Measurements from ENCODE around the gene MARCHF2.
"Not testable (repeated sequence)": the region's sequence is repeated elsewhere in the genome, so short reads cannot be mapped to it uniquely, and the experiment has no call there.

Gene MARCHF2

DNA sequence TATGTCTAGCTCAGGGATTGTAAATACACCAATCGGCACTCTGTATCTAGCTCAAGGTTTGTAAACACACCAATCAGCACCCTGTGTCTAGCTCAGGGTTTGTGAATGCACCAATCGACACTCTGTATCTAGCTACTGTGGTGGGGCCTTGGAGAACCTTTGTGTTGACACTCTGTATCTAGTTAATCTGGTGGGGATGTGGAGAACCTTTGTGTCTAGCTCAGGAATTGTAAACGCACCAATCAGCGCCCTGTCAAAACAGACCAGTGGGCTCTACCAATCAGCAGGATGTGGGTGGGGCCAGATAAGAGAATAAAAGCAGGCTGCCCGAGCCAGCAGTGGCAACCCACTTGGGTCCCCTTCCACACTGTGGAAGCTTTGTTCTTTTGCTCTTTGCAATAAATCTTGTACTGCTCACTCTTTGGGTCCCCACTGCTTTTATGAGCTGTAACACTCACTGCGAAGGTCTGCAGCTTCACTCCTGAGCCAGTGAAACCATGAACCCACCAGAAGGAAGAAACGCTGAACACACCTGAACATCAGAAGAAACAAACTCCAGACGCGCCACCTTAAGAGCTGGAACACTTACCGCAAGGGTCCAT, 36.6 kb upstream of the MARCHF2 start:
- H3K4me1 ChIP-seq (ENCODE audit: control insufficient read depth, insufficient read depth, low read length) = peaks cover 11% of the 10 kb centered on the region
- H3K36me3 ChIP-seq (ENCODE audit: control insufficient read depth, insufficient read depth, low read length); H3K9ac ChIP-seq (ENCODE audit: low read length); H3K9me3 ChIP-seq (ENCODE audit: control insufficient read depth, low read length); H3K27me3 ChIP-seq (ENCODE audit: control insufficient read depth, insufficient read depth, low read length); H3K4me3 ChIP-seq (ENCODE audit: low read length): not testable (repeated sequence)

DNA sequence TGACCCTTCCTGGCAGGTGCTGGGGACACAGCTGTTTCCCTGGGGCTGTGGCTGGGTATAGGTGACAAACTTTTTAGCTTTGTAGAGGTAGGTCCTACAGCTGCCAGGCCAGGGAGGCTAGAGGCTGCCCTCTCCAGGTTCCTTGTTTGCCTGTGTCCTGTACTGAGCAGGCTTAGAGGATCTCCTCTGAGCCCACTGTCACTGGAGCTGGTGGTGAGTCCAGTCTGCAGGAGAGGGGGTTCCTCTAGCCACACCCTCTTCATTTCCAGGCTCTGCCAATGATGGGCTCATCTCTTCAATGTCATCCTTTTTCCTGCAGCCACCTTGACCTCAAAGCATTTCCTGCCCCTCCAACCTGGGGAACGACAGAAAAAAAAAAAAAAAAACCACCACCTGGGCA, 35.5 kb upstream of the MARCHF2 start:
- Histone ChIP-seq H3K4me1 (ENCODE audit: control insufficient read depth, insufficient read depth, low read length) (peaks cover 10% of the 10 kb centered on the region), H3K36me3 (ENCODE audit: control insufficient read depth, insufficient read depth, low read length) (no peaks in the 10 kb centered on the region), H3K4me3 (ENCODE audit: low read length) (no peak overlapping the region), H3K9ac (ENCODE audit: low read length) (no peak overlapping the region), H3K9me3 (ENCODE audit: control insufficient read depth, low read length) (no peaks in the 10 kb centered on the region), H3K27me3 (ENCODE audit: control insufficient read depth, insufficient read depth, low read length) (no peaks in the 10 kb centered on the region)

DNA sequence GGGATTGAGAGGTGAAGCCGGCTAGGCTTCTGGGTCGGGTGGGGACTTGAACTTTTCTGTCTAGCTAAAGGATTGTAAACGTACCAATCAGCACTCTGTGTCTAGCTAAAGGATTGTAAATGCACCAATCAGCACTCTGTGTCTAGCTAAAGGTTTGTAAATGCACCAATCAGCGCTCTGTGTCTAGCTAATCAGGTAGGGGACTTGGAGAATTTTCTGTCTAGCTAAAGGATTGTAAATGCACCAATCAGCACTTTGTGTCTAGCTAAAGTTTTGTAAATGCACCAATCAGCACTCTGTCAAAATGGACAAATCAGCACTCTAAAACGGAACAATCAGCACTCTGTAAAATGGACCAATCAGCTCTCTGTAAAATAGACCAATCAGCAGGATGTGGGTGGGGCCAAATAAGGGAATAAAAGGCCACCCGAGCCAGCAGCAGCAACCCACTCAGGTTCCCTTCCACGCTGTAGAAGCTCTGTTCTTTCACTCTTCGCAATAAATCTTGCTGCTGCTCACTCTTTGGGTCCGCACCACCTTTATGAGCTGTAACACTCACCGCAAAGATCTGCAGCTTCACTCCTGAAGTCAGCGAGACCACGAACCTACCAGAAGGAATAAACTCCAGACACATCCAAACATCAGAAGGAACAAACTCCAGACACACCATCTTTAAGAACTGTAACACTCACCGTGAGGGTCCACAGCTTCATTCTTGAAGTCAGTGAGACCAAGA, 33.8 kb upstream of the MARCHF2 start:
- not testable (repeated sequence) for H3K36me3 ChIP-seq (ENCODE audit: control insufficient read depth, insufficient read depth, low read length); H3K9ac ChIP-seq (ENCODE audit: low read length); H3K4me1 ChIP-seq (ENCODE audit: control insufficient read depth, insufficient read depth, low read length); H3K27me3 ChIP-seq (ENCODE audit: control insufficient read depth, insufficient read depth, low read length); H3K9me3 ChIP-seq (ENCODE audit: control insufficient read depth, low read length); H3K4me3 ChIP-seq (ENCODE audit: low read length)

DNA sequence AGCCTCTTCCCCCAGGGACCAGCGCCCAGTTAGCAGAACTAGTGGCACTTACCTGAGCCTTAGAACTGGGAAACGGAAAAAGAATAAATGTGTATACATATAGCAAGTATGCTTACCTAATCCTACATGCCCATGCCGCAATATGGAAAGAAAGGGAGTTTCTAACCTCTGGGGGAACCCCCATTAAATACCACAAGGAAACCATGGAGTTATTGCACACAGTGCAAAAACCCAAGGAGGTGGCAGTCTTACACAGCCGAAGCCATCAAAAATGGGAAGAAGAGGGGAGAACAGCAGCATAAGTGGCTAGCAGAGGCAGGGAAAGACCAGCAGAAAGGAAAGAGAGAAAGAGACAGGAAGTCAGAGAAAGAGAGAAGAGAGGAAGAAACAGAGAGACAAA, 28.5 kb upstream of the MARCHF2 start:
- not testable (repeated sequence) for H3K36me3 ChIP-seq (ENCODE audit: control insufficient read depth, insufficient read depth, low read length); H3K4me1 ChIP-seq (ENCODE audit: control insufficient read depth, insufficient read depth, low read length); H3K9me3 ChIP-seq (ENCODE audit: control insufficient read depth, low read length); H3K27me3 ChIP-seq (ENCODE audit: control insufficient read depth, insufficient read depth, low read length); H3K9ac ChIP-seq (ENCODE audit: low read length); H3K4me3 ChIP-seq (ENCODE audit: low read length)

DNA sequence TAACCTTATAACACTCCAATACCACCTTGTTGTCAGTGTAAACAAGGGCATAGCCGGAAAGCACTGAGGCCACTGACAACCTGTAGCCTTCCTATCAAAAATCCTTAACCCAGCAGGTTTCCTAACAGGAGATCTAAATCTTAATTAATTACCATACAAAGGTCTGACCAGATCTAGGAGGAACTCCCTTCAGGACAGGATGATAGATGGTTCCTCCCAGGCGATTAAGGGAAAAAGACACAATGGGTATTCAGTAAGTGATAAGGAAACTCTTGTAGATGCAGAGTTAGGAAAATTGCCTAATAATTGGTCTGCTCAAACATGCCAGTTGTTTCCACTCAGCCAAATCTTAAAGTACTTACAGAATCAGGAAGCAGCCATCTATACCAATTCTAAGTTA, 28.0 kb upstream of the MARCHF2 start:
- not testable (repeated sequence) for H3K36me3 ChIP-seq (ENCODE audit: control insufficient read depth, insufficient read depth, low read length); H3K4me1 ChIP-seq (ENCODE audit: control insufficient read depth, insufficient read depth, low read length); H3K9ac ChIP-seq (ENCODE audit: low read length); H3K27me3 ChIP-seq (ENCODE audit: control insufficient read depth, insufficient read depth, low read length); H3K9me3 ChIP-seq (ENCODE audit: control insufficient read depth, low read length); H3K4me3 ChIP-seq (ENCODE audit: low read length)

DNA sequence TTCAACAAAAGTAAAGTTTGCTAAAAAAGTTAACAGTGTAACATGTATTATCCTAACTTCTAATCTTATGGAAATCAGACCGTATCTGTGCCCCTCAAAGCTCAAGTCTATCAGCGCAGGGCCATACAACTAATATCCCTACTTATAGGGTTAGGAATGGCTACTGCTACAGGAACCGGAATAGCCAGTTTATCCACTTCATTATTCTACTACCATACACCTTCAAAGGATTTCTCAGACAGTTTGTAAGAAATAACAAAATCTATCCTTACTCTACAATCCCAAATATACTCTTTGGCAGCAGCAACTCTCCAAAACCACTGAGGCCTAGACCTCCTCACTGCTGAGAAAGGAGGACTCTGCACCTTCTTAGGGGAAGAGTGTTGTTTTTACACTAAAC, 27.5 kb upstream of the MARCHF2 start:
- H3K36me3 ChIP-seq (ENCODE audit: control insufficient read depth, insufficient read depth, low read length) = not testable (repeated sequence)

DNA sequence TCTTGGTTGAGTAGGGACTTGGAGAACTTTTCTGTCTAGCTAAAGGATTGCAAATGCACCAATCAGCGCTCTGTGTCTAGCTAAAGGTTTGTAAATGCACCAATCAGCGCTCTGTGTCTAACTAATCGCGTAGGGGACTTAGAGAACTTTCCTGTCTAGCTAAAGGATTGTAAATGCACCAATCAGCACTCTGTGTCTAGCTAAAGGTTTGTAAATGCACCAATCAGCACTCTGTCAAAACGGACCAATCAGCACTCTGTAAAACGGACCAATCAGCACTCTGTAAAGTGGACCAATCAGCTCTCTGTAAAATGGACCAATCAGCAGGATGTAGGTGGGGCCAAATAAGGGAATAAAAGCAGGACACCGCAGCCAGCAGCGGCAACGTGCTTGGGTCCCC, 26.7 kb upstream of the MARCHF2 start:
- H3K27me3 ChIP-seq (ENCODE audit: control insufficient read depth, insufficient read depth, low read length); H3K4me3 ChIP-seq (ENCODE audit: low read length); H3K9ac ChIP-seq (ENCODE audit: low read length); H3K9me3 ChIP-seq (ENCODE audit: control insufficient read depth, low read length); H3K36me3 ChIP-seq (ENCODE audit: control insufficient read depth, insufficient read depth, low read length): not testable (repeated sequence)
- H3K4me1 ChIP-seq (ENCODE audit: control insufficient read depth, insufficient read depth, low read length) = peaks cover 17% of the 10 kb centered on the region

More for the DNA sequence above, 27.5 kb upstream of the MARCHF2 start:
- H3K9me3 ChIP-seq (ENCODE audit: control insufficient read depth, low read length); H3K9ac ChIP-seq (ENCODE audit: low read length); H3K4me3 ChIP-seq (ENCODE audit: low read length); H3K4me1 ChIP-seq (ENCODE audit: control insufficient read depth, insufficient read depth, low read length); H3K27me3 ChIP-seq (ENCODE audit: control insufficient read depth, insufficient read depth, low read length): not testable (repeated sequence)

DNA sequence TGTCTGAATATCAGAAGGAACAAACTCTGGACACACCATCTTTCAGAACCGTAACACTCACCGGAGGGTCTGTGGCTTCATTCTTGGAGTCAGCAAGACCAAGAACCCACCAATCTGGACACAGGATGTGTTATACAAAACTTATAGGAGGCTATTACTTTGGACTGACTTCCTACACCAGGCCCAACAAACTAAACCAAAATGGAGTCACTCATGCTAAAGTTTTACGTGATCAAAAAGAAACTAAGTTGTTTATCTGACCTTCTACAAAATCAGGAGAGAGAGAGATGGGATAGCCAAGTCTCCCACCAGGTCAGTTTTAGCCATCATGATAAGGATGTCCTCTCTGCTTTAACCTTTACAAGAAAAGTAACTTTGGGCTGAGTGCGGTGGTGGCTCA, 26.1 kb upstream of the MARCHF2 start:
- no peaks in the 10 kb centered on the region for H3K9me3 ChIP-seq (ENCODE audit: control insufficient read depth, low read length)
- H3K36me3 ChIP-seq (ENCODE audit: control insufficient read depth, insufficient read depth, low read length) = no peaks in the 10 kb centered on the region
- H3K9ac ChIP-seq (ENCODE audit: low read length) = no peak overlapping the region
- no peak overlapping the region for H3K4me3 ChIP-seq (ENCODE audit: low read length)
- no peaks in the 10 kb centered on the region for H3K27me3 ChIP-seq (ENCODE audit: control insufficient read depth, insufficient read depth, low read length)
- peaks cover 22% of the 10 kb centered on the region for H3K4me1 ChIP-seq (ENCODE audit: control insufficient read depth, insufficient read depth, low read length)

DNA sequence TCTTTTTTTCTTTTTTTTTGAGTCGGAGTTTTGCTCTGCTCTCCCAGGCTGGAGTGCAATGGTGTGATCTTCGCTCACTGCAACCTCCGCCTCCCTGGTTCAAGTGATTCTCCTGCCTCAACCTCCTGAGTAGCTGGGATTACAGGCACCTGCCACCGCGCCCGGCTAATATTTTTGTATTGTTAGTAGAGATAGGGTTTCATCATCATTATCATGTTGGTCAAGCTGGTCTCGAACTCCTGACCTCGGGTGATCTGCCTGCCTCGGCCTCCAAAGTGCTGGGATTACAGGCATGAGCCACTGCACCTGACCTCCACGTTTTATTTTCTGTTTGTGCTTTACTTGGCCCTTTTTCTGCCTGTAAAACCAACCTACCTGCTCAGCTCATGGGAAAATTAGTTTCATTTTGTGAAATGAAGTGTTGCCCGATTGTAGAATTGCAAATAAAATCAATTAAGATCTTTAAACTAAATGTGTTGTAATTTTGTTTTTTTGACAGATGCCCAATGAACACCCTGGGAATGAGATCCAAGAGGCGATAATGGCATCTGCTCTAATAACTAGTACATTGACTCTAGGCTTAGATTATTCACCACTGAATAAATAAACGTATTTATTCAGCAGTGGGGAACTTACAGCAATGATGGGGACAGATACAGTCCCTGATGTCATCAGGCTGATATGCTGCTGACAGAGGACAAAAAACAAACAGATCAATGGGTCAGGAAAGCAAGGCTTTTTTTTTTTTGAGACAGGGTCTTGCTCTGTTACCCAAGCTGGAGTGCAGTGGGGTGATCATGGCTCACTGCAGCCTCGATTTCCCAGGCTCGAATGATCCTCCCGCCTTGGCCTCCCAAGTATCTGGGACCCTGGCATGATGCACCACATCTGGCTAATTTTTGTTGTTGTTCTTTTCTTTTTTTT, 25.2 kb upstream of the MARCHF2 start:
- H3K4me3 ChIP-seq (ENCODE audit: low read length) = no peak overlapping the region
- no peaks in the 10 kb centered on the region for H3K9me3 ChIP-seq (ENCODE audit: control insufficient read depth, low read length)
- no peaks in the 10 kb centered on the region for H3K36me3 ChIP-seq (ENCODE audit: control insufficient read depth, insufficient read depth, low read length)
- H3K4me1 ChIP-seq (ENCODE audit: control insufficient read depth, insufficient read depth, low read length) = peaks cover 28% of the 10 kb centered on the region
- no peak overlapping the region for H3K9ac ChIP-seq (ENCODE audit: low read length)
- H3K27me3 ChIP-seq (ENCODE audit: control insufficient read depth, insufficient read depth, low read length) = no peaks in the 10 kb centered on the region

DNA sequence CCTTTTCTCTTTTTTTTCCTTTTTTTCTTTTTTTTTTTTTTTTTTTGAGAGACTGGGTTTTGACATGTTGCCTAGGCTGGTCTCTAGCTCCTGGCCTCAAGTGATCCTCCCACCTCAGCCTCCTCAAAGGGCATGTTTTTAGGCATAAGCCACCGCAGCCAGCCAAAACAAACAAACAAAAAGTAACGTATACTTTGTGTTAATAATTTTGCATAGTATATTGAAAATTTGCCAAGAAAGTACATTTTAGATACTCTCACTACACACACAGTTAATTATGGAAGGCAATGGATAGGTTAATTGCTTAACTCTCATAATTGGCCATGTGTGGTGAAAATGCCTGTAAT, 24.5 kb upstream of the MARCHF2 start:
- no peaks in the 10 kb centered on the region for H3K27me3 ChIP-seq (ENCODE audit: control insufficient read depth, insufficient read depth, low read length)
- H3K9ac ChIP-seq (ENCODE audit: low read length) = no peak overlapping the region
- H3K9me3 ChIP-seq (ENCODE audit: control insufficient read depth, low read length) = no peaks in the 10 kb centered on the region
- no peaks in the 10 kb centered on the region for H3K36me3 ChIP-seq (ENCODE audit: control insufficient read depth, insufficient read depth, low read length)
- H3K4me1 ChIP-seq (ENCODE audit: control insufficient read depth, insufficient read depth, low read length) = peaks cover 34% of the 10 kb centered on the region
- H3K4me3 ChIP-seq (ENCODE audit: low read length) = no peak overlapping the region

DNA sequence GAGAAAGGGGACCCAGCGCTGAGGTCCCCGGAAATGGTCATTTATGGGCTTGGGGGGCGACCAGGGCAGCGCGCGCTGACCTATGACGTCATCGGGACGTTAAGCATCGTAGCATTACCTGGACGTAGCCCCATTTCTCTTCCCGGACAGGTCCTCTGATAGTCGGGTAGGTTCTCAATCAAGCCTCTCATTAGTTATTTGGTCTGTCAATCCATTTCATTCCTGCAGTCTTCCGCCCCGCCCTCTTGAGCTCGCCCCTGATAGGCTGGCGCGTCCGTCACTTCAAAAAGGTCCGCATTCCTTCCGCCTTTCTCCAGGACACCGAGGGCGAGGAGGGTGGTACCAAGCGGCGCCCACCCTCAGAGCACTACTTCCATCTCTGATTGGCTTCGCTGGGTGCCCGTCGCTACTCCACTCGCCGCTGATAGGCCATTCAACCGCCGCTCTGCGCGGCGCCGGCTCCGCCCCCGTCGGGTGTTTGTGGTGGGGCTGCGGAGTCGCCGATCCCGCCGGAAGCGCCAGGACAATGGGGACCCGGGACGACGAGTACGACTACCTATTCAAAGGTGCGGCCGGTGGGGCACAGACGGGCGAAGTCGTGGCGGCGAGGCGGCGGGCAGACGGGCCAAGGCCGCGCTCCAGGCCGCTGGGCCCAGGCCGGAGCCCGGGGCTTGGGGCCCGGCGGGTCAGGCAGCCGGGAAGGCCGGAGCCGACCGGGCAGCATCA, 23.1 kb upstream of the MARCHF2 start, which contains the start of gene RAB11B:
TSS of gene RAB11B (plus strand) at position 470 of the 726 bp plus-strand sequence. CDS start at position 527, 57 bp downstream.
- Histone ChIP-seq H3K27me3 (ENCODE audit: control insufficient read depth, insufficient read depth, low read length) (no peaks in the 10 kb centered on the region), H3K4me3 (ENCODE audit: low read length) (peak within 1 kb of the TSS; percentile 77), H3K36me3 (ENCODE audit: control insufficient read depth, insufficient read depth, low read length) (no peaks in the 10 kb centered on the region), H3K4me1 (ENCODE audit: control insufficient read depth, insufficient read depth, low read length) (peaks cover 47% of the 10 kb centered on the region), H3K9me3 (ENCODE audit: control insufficient read depth, low read length) (no peaks in the 10 kb centered on the region), H3K9ac (ENCODE audit: low read length) (peak within 1 kb of the TSS; percentile 99)

DNA sequence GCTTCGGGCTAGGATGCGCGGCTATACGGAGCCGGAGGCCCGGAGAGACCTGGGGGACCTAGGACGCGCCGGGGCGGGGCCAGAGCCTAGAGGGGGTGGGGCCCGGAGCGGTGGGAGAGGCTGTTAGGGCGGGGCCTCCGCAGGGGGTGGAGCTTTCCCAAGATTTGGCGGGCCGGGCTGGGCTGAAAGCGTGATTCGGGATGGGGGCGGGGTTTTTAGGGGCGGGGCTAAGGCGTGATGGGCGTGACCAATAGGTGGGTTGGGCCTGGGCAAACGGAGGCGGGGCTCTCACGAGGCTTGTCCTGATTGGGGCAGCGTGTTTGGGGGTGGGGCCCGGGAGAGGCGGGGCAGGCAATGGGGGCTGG, 22.5 kb upstream of the MARCHF2 start:
- Histone ChIP-seq H3K9me3 (ENCODE audit: control insufficient read depth, low read length) (no peaks in the 10 kb centered on the region), H3K9ac (ENCODE audit: low read length) (peak overlapping the region; percentile 99)

More for the DNA sequence above, 22.5 kb upstream of the MARCHF2 start:
- H3K4me3 ChIP-seq (ENCODE audit: low read length) = peak overlapping the region; percentile 74
- no peaks in the 10 kb centered on the region for H3K36me3 ChIP-seq (ENCODE audit: control insufficient read depth, insufficient read depth, low read length)
- peaks cover 47% of the 10 kb centered on the region for H3K4me1 ChIP-seq (ENCODE audit: control insufficient read depth, insufficient read depth, low read length)
- no peaks in the 10 kb centered on the region for H3K27me3 ChIP-seq (ENCODE audit: control insufficient read depth, insufficient read depth, low read length)

Measured in mucosa of stomach (tissue), 1 donor.